ENCODE data around the gene FBXW10B. TPM values are rescaled to one million over a fixed set of nuclear protein-coding genes. Genes with fewer than 3 reads are reported as not detected.
"Not testable (repeated sequence)": the region's sequence is repeated elsewhere in the genome, so short reads cannot be mapped to it uniquely, and the experiment has no call there.

The FBXW10B gene
- total RNA-seq, 2 experiments from 2014 or later, result 0.21 to 0.82 TPM

DNA sequence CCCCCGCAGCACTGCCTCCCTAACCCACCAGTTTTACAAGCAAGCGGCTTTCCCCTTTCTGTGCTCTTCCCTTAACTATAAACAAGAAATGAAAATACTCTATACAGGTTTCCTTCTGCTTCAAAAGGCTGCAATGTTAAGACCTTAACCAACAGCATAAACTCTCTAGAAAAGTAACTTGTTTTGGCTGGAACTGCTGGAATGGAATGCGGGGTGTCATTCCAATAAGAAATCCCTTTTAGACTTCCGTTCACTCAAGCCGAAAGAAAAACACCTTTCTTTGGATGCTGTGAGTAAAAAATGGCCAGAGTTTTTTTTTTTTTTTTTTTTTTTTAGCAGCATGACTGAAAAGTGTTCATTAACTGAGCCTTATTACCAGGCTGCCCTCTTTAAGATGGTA lies 27.5 kb downstream of the FBXW10B start:
- not testable (repeated sequence) for H3K4me3 Mint-ChIP-seq, H3K27ac Mint-ChIP-seq, H3K36me3 Mint-ChIP-seq, DNase-seq, H3K9me3 Mint-ChIP-seq
- peaks cover 34% of the 10 kb centered on the region for H3K27me3 Mint-ChIP-seq
- peaks cover 24% of the 10 kb centered on the region for H3K4me1 Mint-ChIP-seq

- Mint-ChIP-seq H3K27me3 (peaks cover 42% of the 10 kb centered on the region), H3K4me1 (peaks cover 24% of the 10 kb centered on the region)
- not testable (repeated sequence) for H3K9me3 Mint-ChIP-seq, H3K36me3 Mint-ChIP-seq, DNase-seq, H3K27ac Mint-ChIP-seq, H3K4me3 Mint-ChIP-seq
Observed at GRCh38 chr17:15590844-15591243, 28.7 kb downstream of the FBXW10B start.

DNA sequence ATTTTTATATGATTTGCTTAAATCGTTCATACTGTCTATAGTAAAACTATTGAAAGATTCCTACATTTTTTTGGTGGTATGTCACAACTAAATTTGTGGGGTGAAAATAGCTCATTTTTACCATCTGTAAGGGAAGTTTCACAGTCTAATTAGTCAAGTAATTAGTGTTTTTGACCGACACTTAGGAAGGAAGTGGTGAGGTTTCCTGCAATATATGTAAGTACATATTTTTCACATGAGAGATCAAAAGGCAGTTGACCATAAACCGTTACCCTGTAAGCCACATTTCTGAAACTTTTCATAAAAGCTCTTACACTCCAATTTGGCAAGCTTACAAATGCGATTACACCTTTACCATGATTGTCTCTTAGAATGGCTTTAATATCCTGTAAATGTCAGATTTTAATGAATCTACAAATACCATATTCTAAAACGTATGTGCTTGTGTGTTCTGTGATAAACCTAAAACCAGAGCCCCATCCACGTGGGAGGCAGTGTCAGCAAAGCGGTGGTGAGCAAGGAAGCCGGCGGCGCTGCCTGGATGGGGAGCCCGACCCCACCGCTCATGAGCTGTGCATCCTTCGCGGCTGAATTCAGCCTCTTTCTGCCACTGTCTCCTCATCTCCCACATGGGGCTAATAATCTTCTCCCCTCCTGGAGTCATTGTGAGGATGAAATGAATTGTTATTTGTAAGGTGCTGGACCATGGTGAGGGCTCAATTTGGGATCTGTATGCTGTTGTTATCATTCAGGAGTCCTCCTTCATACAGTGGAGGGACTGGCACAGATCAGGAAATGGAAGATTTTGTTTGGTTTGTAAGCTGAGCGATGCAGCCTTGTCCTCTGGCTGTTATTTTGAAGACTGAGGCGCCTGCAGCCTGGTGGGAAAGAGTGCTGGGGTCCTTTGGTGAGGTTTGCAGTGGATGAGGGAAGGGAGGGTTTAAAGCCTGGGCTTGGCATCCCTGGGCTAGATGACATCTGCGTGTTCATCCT lies 29.7 kb downstream of the FBXW10B start:
- Mint-ChIP-seq H3K4me1 (peaks cover 24% of the 10 kb centered on the region), H3K27ac (peak overlapping the region; percentile 68), H3K4me3 (peak overlapping the region; percentile 59), H3K27me3 (peaks cover 42% of the 10 kb centered on the region)
- H3K9me3 Mint-ChIP-seq, H3K36me3 Mint-ChIP-seq: not testable (repeated sequence)
- DNase-seq, result peak; percentile 58

DNA sequence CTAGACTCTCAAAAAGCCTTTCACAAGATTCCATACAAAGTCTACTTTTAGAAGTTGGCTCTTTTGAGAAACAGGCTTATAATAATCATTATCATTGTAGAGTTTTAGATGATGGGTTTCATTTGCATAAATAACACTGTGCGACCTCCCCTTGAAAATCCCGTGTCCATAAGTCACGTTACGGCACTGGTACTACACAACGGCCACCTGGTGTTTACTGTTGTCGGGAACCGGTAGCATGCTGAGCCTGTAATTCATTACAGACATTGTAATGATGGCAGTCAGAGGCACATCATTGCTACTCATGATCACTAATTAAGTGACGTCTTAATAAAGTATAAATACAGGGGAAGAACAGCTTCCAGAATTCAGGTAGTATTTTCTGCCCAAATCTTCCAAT lies 31.5 kb downstream of the FBXW10B start:
- H3K9me3 Mint-ChIP-seq, DNase-seq, H3K4me3 Mint-ChIP-seq, H3K36me3 Mint-ChIP-seq, H3K27ac Mint-ChIP-seq: not testable (repeated sequence)
- Mint-ChIP-seq H3K4me1 (peaks cover 24% of the 10 kb centered on the region), H3K27me3 (peaks cover 29% of the 10 kb centered on the region)

DNA sequence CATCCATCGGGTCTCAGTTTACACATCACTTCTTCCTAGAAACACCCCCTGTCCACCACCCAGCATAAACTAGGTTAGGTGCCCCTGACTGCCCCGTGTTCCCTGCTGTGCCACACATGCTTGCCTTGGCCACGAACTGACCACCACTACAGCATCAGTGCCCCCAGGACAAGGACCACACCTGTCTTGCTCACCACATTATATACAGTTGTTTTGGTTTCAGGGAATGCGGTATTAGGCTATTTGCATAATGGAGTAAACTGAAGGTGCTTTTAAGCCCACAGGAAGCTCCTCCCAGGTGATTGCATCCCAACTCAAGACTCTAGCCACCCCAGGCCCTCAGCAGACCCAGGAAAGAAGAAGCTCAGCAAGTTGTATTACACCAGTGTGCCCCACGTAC lies 36.2 kb downstream of the FBXW10B start:
- H3K4me1 Mint-ChIP-seq, H3K27ac Mint-ChIP-seq: not testable (repeated sequence)

DNA sequence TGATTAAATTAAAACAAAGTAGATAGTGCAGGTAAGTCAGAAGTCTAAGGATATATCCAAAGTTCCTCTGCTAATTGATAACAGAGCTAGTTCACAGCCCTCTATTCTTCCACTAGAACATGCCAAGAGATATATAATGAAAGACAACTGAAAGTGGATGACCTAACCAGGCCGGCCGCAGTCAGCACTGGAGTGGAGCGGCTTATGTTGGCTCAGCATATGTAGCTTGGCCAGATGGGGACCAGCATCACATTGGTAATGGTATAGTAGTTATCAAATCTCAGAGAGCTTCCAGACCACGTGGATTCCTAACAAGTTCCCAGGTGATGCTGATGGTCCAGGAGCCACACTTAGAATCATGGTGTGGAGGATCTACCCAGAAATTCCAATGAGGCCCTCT lies 38.0 kb downstream of the FBXW10B start:
- not testable (repeated sequence) for H3K27me3 Mint-ChIP-seq, H3K4me3 Mint-ChIP-seq, H3K4me1 Mint-ChIP-seq, DNase-seq, H3K27ac Mint-ChIP-seq, H3K36me3 Mint-ChIP-seq, H3K9me3 Mint-ChIP-seq

More for the DNA sequence above, 36.2 kb downstream of the FBXW10B start:
- H3K9me3 Mint-ChIP-seq, DNase-seq, H3K36me3 Mint-ChIP-seq, H3K4me3 Mint-ChIP-seq: not testable (repeated sequence)
- peaks cover 21% of the 10 kb centered on the region for H3K27me3 Mint-ChIP-seq

DNA sequence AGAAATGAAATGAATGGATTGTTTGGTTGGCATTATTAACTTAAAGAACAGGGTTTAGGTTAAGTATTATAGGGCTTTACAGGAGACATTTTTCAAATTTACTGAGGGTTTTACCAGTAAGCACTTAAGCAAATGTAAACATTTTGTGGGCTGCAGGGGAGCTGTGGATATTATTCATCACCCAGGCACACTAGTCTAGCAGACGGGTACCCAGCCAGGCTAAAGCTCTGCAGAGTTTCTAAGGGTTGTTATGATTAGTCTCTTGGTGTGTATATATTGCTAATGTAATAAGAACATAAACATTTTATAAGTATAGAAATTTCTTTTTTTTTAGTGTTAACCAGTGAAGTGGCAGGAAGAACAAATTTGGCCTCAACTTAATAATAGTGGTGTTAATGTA lies 42.7 kb downstream of the FBXW10B start:
- H3K27ac Mint-ChIP-seq, H3K36me3 Mint-ChIP-seq, H3K4me3 Mint-ChIP-seq, H3K27me3 Mint-ChIP-seq, H3K4me1 Mint-ChIP-seq, DNase-seq, H3K9me3 Mint-ChIP-seq: not testable (repeated sequence)

DNA sequence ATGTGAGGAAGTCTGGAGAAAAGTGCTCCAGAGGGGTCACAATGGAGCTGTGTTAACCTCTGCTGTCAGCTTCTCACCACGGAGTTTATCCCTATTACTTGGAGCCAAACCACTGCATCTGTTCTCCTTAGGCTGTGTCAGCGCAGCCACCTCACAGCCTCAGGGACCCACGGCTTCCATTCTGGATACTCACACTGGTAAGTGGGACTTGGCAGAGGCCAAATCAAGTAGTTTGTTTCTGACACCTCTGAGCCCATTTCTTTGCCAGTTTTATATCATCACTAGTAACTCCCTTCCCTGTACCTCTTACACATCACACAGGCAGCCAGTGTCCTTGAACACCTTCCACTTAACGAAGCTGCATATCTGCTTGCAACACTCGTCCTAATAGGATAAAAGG lies 44.8 kb downstream of the FBXW10B start:
- H3K4me1 Mint-ChIP-seq, DNase-seq, H3K9me3 Mint-ChIP-seq, H3K27me3 Mint-ChIP-seq, H3K4me3 Mint-ChIP-seq, H3K27ac Mint-ChIP-seq, H3K36me3 Mint-ChIP-seq: not testable (repeated sequence)

GRCh38 chr17:15573870-15574269 lies 45.6 kb downstream of the FBXW10B start:
- not testable (repeated sequence) for H3K4me1 Mint-ChIP-seq, H3K27ac Mint-ChIP-seq

More at GRCh38 chr17:15573870-15574269, 45.6 kb downstream of the FBXW10B start:
- H3K36me3 Mint-ChIP-seq, H3K4me3 Mint-ChIP-seq, H3K27me3 Mint-ChIP-seq, DNase-seq, H3K9me3 Mint-ChIP-seq: not testable (repeated sequence)

Other genes starting within 250 kb of the FBXW10B start
- 1 to 10 TPM; 1.9 to 3.2 TPM for gene CDRT4, start 152.1 kb downstream of the FBXW10B start, total RNA-seq
- 10 to 100 TPM in 1 of 2 experiments, 1 to 10 TPM in 1; 9.2 to 10.2 TPM for gene TVP23C, start 56.2 kb downstream of the FBXW10B start, total RNA-seq
- 10 to 100 TPM; 10.1 to 10.9 TPM for gene TRIM16, start 64.6 kb upstream of the FBXW10B start, total RNA-seq
- gene ZNF286A, start 80.0 kb upstream of the FBXW10B start, total RNA-seq, result 10 to 100 TPM; 37.1 to 40.4 TPM
- gene TBC1D26, start 112.6 kb upstream of the FBXW10B start, total RNA-seq, result under 1 TPM; 0.16 to 0.45 TPM

All from activated naive CD8-positive, alpha-beta T cell treated with anti-CD3 and anti-CD28 coated beads for 36 hours (primary cell).